Activated CD4-positive, alpha-beta T cell treated with anti-CD3 and anti-CD28 coated beads, Interleukin-2, amount 10 ng/mL, durations not matched to agents 7 days and 5 days (primary cell): ENCODE data around the gene ITGB1. TPM values are rescaled to one million over a fixed set of nuclear protein-coding genes. Genes with fewer than 3 reads are reported as not detected.
A peak's percentile ranks its signal among the peaks of the same experiment; 100 is the strongest.

ENCODE experiments used
- CTCF ChIA-PET: fragments of 350-600 bp; sonication (Branson Sonifier 250); formaldehyde crosslinking; loops from one replicate; lab custom pipeline; 2021; ENCODE audit warnings: antibody characterized with exemption; lab: Charles Lee
- POLR2A ChIA-PET: fragments of 350-600 bp; sonication (Branson Sonifier 250); formaldehyde crosslinking; loops from one replicate; lab custom pipeline; 2021; ENCODE audit warnings: antibody characterized with exemption; lab: Charles Lee
- DNase-seq: peaks from one replicate; pipeline ENCODE4 v3.0.0-alpha.2; 2020
- H3K27ac Mint-ChIP-seq: one replicate; pipeline ENCODE4 v1.8.0; 2021; ENCODE audit warnings: mild to moderate bottlenecking, moderate library complexity, mixed read lengths
- H3K27me3 Mint-ChIP-seq: one replicate; pipeline ENCODE4 v1.8.0; 2021; ENCODE audit warnings: mixed read lengths
- H3K36me3 Mint-ChIP-seq: one replicate; pipeline ENCODE4 v1.8.0; 2021; ENCODE audit warnings: low read depth, mixed read lengths
- H3K4me1 Mint-ChIP-seq: one replicate; pipeline ENCODE4 v1.8.0; 2021; ENCODE audit warnings: mixed read lengths
- H3K4me3 Mint-ChIP-seq: one replicate; pipeline ENCODE4 v1.8.0; 2021; ENCODE audit warnings: mild to moderate bottlenecking, moderate library complexity, mixed read lengths
- H3K9me3 Mint-ChIP-seq: one replicate; pipeline ENCODE4 v1.8.0; 2021; ENCODE audit warnings: mixed read lengths
- total RNA-seq, 2 experiments: library from RNA; stranded (reverse); gene quantifications; one replicate each; pipeline ENCODE4 v1.2.3, GENCODE V29; 2021

Gene ITGB1
- total RNA-seq, 2 experiments from 2014 or later, result 89.4 to 98.4 TPM

GRCh38 chr10:32959006-32959920 lies 1.2 kb upstream of the ITGB1 start:
- H3K9me3 Mint-ChIP-seq, result no peaks in the 10 kb centered on the region
- H3K36me3 Mint-ChIP-seq, result peaks cover 10% of the 10 kb centered on the region
- DNase-seq, result no peak
- peak overlapping the region; percentile 81 for H3K4me3 Mint-ChIP-seq
- POLR2A ChIA-PET, result interaction anchor here (0.7 kb wide), 1 partner anchor 21 kb away, joined by 4 read pairs; no protein-coding TSS in a partner anchor
- H3K4me1 Mint-ChIP-seq, result peaks cover 39% of the 10 kb centered on the region
- CTCF ChIA-PET, result interaction anchor here (1.1 kb wide), 1 partner anchor 21 kb away, joined by 4 read pairs; no protein-coding TSS in a partner anchor
- peak overlapping the region; percentile 89 for H3K27ac Mint-ChIP-seq
- H3K27me3 Mint-ChIP-seq, result peaks cover 11% of the 10 kb centered on the region

GRCh38 chr10:32957341-32958084 lies 517 bp downstream of the ITGB1 start:
- ChIA-PET CTCF (interaction anchor here (0.6 to 1.3 kb wide), 3 partner anchors 23 to 52 kb away, joined by 3 to 4 read pairs (median 4); no protein-coding TSS in a partner anchor), POLR2A (interaction anchor here (1.3 kb wide), 1 partner anchor 23 kb away, joined by 6 read pairs; no protein-coding TSS in a partner anchor)
- Mint-ChIP-seq H3K27me3 (peaks cover 10% of the 10 kb centered on the region), H3K4me3 (peak overlapping the region; percentile 78), H3K4me1 (peaks cover 53% of the 10 kb centered on the region), H3K9me3 (no peaks in the 10 kb centered on the region), H3K27ac (peak overlapping the region; percentile 83), H3K36me3 (peaks cover 11% of the 10 kb centered on the region)
- peak; percentile 35 for DNase-seq

GRCh38 chr10:32956365-32957197 lies 1.4 kb downstream of the ITGB1 start:
- POLR2A ChIA-PET, result interaction anchor here (1.3 kb wide), 1 partner anchor 24 kb away, joined by 6 read pairs; no protein-coding TSS in a partner anchor
- peak overlapping the region; percentile 78 for H3K4me3 Mint-ChIP-seq
- H3K36me3 Mint-ChIP-seq, result peaks cover 12% of the 10 kb centered on the region
- peaks cover 58% of the 10 kb centered on the region for H3K4me1 Mint-ChIP-seq
- CTCF ChIA-PET, result interaction anchor here (0.6 to 1.3 kb wide), 4 partner anchors 24 to 261 kb away, joined by 3 to 4 read pairs (median 4); no protein-coding TSS in a partner anchor
- DNase-seq, result no peak
- peak overlapping the region; percentile 83 for H3K27ac Mint-ChIP-seq
- H3K27me3 Mint-ChIP-seq, result peaks cover 9% of the 10 kb centered on the region
- no peaks in the 10 kb centered on the region for H3K9me3 Mint-ChIP-seq

GRCh38 chr10:32955790-32956189 lies 2.2 kb downstream of the ITGB1 start:
- H3K36me3 Mint-ChIP-seq, result peaks cover 13% of the 10 kb centered on the region
- peaks cover 9% of the 10 kb centered on the region for H3K27me3 Mint-ChIP-seq
- H3K9me3 Mint-ChIP-seq, result no peaks in the 10 kb centered on the region
- CTCF ChIA-PET, result interaction anchor here (0.9 kb wide), 1 partner anchor 578 kb away, joined by 3 read pairs; no protein-coding TSS in a partner anchor
- H3K4me3 Mint-ChIP-seq, result peak overlapping the region; percentile 78
- POLR2A ChIA-PET, result no interaction called here
- no peak overlapping the region for H3K27ac Mint-ChIP-seq
- no peak for DNase-seq
- H3K4me1 Mint-ChIP-seq, result peaks cover 63% of the 10 kb centered on the region

- CTCF ChIA-PET, result interaction anchor here (0.9 kb wide), 1 partner anchor 577 kb away, joined by 3 read pairs; no protein-coding TSS in a partner anchor
- POLR2A ChIA-PET, result no interaction called here
- peak overlapping the region; percentile 55 for H3K27ac Mint-ChIP-seq
Observed at GRCh38 chr10:32955299-32955772, 2.7 kb downstream of the ITGB1 start.

GRCh38 chr10:32954545-32955298 lies 3.3 kb downstream of the ITGB1 start:
- no peaks in the 10 kb centered on the region for H3K9me3 Mint-ChIP-seq
- H3K27me3 Mint-ChIP-seq, result peaks cover 2% of the 10 kb centered on the region
- ChIA-PET CTCF (interaction anchor here (0.6 to 0.9 kb wide), 3 partner anchors 238 to 577 kb away, joined by 3 to 4 read pairs (median 3); no protein-coding TSS in a partner anchor), POLR2A (no interaction called here)
- no peak for DNase-seq
- H3K4me3 Mint-ChIP-seq, result peak overlapping the region; percentile 60
- H3K4me1 Mint-ChIP-seq, result peaks cover 62% of the 10 kb centered on the region
- peak overlapping the region; percentile 55 for H3K27ac Mint-ChIP-seq
- H3K36me3 Mint-ChIP-seq, result peaks cover 16% of the 10 kb centered on the region

More at GRCh38 chr10:32955299-32955772, 2.7 kb downstream of the ITGB1 start:
- peaks cover 67% of the 10 kb centered on the region for H3K4me1 Mint-ChIP-seq
- peaks cover 16% of the 10 kb centered on the region for H3K36me3 Mint-ChIP-seq
- peaks cover 8% of the 10 kb centered on the region for H3K27me3 Mint-ChIP-seq
- peak overlapping the region; percentile 60 for H3K4me3 Mint-ChIP-seq
- no peaks in the 10 kb centered on the region for H3K9me3 Mint-ChIP-seq
- DNase-seq, result no peak

- peaks cover 59% of the 10 kb centered on the region for H3K4me1 Mint-ChIP-seq
- peaks cover 19% of the 10 kb centered on the region for H3K36me3 Mint-ChIP-seq
- peak overlapping the region; percentile 31 for H3K27ac Mint-ChIP-seq
- H3K4me3 Mint-ChIP-seq, result peak overlapping the region; percentile 21
- POLR2A ChIA-PET, result no interaction called here
- CTCF ChIA-PET, result interaction anchor here (0.6 to 0.9 kb wide), 2 partner anchors 239 to 273 kb away, joined by 3 to 4 read pairs; no protein-coding TSS in a partner anchor
- peaks cover 2% of the 10 kb centered on the region for H3K27me3 Mint-ChIP-seq
- peaks cover 1% of the 10 kb centered on the region for H3K9me3 Mint-ChIP-seq
- DNase-seq, result no peak
Observed at GRCh38 chr10:32954080-32954479, 4.0 kb downstream of the ITGB1 start.

GRCh38 chr10:32953277-32953927 lies 4.6 kb downstream of the ITGB1 start:
- H3K4me3 Mint-ChIP-seq, result peak overlapping the region; percentile 21
- H3K9me3 Mint-ChIP-seq, result peaks cover 2% of the 10 kb centered on the region
- CTCF ChIA-PET, result interaction anchor here (0.9 kb wide), 1 partner anchor 274 kb away, joined by 3 read pairs; no protein-coding TSS in a partner anchor
- H3K27ac Mint-ChIP-seq, result no peak overlapping the region
- no peaks in the 10 kb centered on the region for H3K27me3 Mint-ChIP-seq
- POLR2A ChIA-PET, result no interaction called here
- H3K4me1 Mint-ChIP-seq, result peaks cover 58% of the 10 kb centered on the region
- DNase-seq, result no peak
- peaks cover 19% of the 10 kb centered on the region for H3K36me3 Mint-ChIP-seq

- H3K27me3 Mint-ChIP-seq, result no peaks in the 10 kb centered on the region
- no peak overlapping the region for H3K27ac Mint-ChIP-seq
- CTCF ChIA-PET, result interaction anchor here (2.4 kb wide), 1 partner anchor 14 kb away, joined by 9 read pairs; no protein-coding TSS in a partner anchor
- H3K4me3 Mint-ChIP-seq, result no peak overlapping the region
- peaks cover 19% of the 10 kb centered on the region for H3K36me3 Mint-ChIP-seq
- H3K9me3 Mint-ChIP-seq, result peaks cover 2% of the 10 kb centered on the region
- no peak for DNase-seq
- POLR2A ChIA-PET, result no interaction called here
- H3K4me1 Mint-ChIP-seq, result peaks cover 64% of the 10 kb centered on the region
Observed at GRCh38 chr10:32952541-32953276, 5.3 kb downstream of the ITGB1 start.

- Mint-ChIP-seq H3K36me3 (peaks cover 19% of the 10 kb centered on the region), H3K9me3 (peaks cover 2% of the 10 kb centered on the region), H3K4me3 (no peak overlapping the region), H3K27ac (no peak overlapping the region), H3K27me3 (no peaks in the 10 kb centered on the region), H3K4me1 (peaks cover 64% of the 10 kb centered on the region)
- no peak for DNase-seq
- POLR2A ChIA-PET, result no interaction called here
- CTCF ChIA-PET, result interaction anchor here (2.4 kb wide), 1 partner anchor 13 kb away, joined by 9 read pairs; no protein-coding TSS in a partner anchor
Observed at GRCh38 chr10:32952094-32952493, 5.9 kb downstream of the ITGB1 start.
